ENCODE data around the gene ADCY4. TPM values are rescaled to one million over a fixed set of nuclear protein-coding genes. Genes with fewer than 3 reads are reported as not detected.

ADCY4 gene
- total and polyA plus RNA-seq, 3 donors from 2014 or later, result 10.0 to 23.1 (median 13.9) TPM

DNA sequence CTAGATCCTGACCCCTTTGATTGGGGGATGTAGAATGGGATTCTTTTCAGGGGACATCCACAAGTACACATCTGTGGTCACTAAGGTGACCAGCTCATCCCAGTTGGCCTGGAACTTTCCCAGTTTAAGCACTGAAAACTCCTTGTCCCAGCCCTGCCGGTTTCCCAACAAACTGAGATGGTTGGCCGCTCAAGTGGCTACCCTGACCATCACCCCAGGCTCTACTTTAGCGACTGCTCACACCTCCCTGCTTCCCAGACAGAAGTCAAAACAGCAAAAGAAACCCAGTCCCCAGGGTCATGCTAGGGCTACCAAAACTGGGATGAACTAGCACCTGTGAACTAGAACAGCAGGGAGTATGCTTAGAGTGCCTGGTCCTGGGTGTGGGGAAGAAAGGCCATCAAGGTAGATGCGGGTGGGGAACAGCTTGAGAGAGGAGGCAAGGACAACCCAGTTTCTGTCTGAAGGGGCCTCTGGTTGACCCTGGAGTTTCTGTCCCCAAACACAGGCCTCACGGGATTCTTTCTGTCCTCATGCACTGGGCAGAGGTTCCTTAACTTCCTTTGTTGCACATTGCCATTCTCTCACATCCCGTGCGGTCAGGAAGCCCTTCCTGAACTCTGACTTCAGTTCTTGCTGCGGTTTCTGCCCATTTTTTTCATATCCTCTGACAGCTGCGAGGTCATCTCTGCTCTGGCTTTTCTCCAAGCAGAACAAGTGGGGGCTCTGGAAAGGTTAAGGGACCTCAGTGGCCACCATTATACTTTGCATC lies 21.9 kb downstream of the ADCY4 start:
- Histone ChIP-seq H3K27me3 (no peaks in the 10 kb centered on the region), H3K36me3 (ENCODE audit: low read depth, missing control alignments) (no peaks in the 10 kb centered on the region), H3K4me1 (peaks cover 18% of the 10 kb centered on the region), H3K4me3 (no peak overlapping the region), H3K27ac (peak overlapping the region in 1 of 2 donors; percentile 80), H3K9me3 (no peaks in the 10 kb centered on the region)
- intact Hi-C loops (cut with DNase I; ENCODE audit: low total_unique reads), result no loop called here
- TF ChIP-seq, protein P1, sequence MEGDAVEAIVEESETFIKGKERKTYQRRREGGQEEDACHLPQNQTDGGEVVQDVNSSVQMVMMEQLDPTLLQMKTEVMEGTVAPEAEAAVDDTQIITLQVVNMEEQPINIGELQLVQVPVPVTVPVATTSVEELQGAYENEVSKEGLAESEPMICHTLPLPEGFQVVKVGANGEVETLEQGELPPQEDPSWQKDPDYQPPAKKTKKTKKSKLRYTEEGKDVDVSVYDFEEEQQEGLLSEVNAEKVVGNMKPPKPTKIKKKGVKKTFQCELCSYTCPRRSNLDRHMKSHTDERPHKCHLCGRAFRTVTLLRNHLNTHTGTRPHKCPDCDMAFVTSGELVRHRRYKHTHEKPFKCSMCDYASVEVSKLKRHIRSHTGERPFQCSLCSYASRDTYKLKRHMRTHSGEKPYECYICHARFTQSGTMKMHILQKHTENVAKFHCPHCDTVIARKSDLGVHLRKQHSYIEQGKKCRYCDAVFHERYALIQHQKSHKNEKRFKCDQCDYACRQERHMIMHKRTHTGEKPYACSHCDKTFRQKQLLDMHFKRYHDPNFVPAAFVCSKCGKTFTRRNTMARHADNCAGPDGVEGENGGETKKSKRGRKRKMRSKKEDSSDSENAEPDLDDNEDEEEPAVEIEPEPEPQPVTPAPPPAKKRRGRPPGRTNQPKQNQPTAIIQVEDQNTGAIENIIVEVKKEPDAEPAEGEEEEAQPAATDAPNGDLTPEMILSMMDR (IDR thresholded peaks at IDR 0.05), result no peak
- TF ChIP-seq POLR2A (IDR thresholded peaks at IDR 0.05), result no peak
- DNase-seq, result peak; percentile 51
- 79 to 84% methylated on average over 9 of the region's 9 CpGs for WGBS, 2 donors

DNA sequence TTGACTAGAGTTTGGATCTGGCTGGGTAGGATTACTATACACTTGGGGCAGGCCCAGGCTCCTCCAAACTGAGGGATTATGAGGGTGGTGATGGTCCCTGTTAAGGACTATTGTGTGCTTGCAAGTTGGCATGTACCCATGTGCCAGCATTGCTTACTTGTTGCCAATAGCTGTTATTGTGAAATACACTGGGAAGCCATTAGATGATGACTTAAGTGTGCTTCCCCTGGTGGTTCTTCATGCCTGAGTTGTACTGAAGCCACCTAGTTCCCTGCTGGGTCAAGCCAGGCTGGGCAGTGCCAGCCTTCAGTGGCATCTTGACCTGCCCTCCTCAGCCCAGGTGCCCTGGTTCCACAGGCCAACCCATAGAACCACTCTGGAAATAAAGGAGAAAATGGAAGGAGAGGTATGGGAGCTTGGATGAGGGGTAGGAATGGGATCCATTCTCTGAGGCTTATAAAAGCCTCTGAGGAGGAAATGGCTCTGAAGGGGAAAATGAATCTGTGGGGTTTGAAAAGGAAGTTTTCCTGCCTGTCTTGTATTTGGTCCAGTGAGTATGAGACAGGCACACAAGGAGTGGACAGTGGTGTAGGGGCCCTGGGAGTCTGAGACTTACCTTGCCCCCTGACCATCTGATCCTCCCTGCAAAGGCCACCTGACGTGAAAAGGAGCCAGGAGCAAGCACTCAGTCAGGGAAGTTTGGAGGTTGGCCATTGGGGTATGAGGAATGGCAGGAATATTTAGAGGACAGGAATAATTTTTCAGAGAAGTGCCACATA lies 22.8 kb downstream of the ADCY4 start:
- intact Hi-C loops (cut with DNase I; ENCODE audit: low total_unique reads), result no loop called here
- 87 to 93% methylated on average over 1 of the region's 1 CpG for WGBS, 2 donors
- H3K9me3 ChIP-seq, result no peaks in the 10 kb centered on the region
- peak overlapping the region in 1 of 2 donors; percentile 65 for H3K4me3 ChIP-seq
- no peaks in the 10 kb centered on the region for H3K36me3 ChIP-seq (ENCODE audit: low read depth, missing control alignments)
- peak overlapping the region in 1 of 2 donors; percentile 80 for H3K27ac ChIP-seq
- H3K27me3 ChIP-seq, result no peaks in the 10 kb centered on the region
- DNase-seq, result no peak
- H3K4me1 ChIP-seq, result peaks cover 15% of the 10 kb centered on the region
- TF ChIP-seq, protein P1 (IDR thresholded peaks at IDR 0.05), result no peak
- no peak for TF ChIP-seq POLR2A (IDR thresholded peaks at IDR 0.05)

GRCh38 chr14:24310646-24311604 lies 23.9 kb downstream of the ADCY4 start, which contains the start of gene LTB4R:
Gene LTB4R (plus strand): TSS chr14:24311502. CDS start chr14:24315652, 4,150 bp downstream.
- peak within 1 kb of the TSS; percentile 55 to 65 for H3K4me3 ChIP-seq
- no peaks in the 10 kb centered on the region for H3K27me3 ChIP-seq
- H3K9me3 ChIP-seq, result no peaks in the 10 kb centered on the region
- H3K36me3 ChIP-seq (ENCODE audit: low read depth, missing control alignments), result no peaks in the 10 kb centered on the region
- peak; percentile 71 for DNase-seq
- WGBS, 2 donors, result 27% methylated on average over 70 of the region's 99 CpGs; no CpG with 5 or more reads in 1 of the 2 donors
- H3K4me1 ChIP-seq, result peaks cover 15% of the 10 kb centered on the region
- no peak for TF ChIP-seq POLR2A (IDR thresholded peaks at IDR 0.05)
- TF ChIP-seq, protein P1 (IDR thresholded peaks at IDR 0.05), result peak in 1 of 3 experiments; percentile 12
- H3K27ac ChIP-seq, result peak within 1 kb of the TSS; percentile 57 to 80
- intact Hi-C loops (cut with DNase I; ENCODE audit: low total_unique reads), result no loop called here

- H3K36me3 ChIP-seq (ENCODE audit: low read depth, missing control alignments), result no peaks in the 10 kb centered on the region
- H3K4me1 ChIP-seq, result peaks cover 15% of the 10 kb centered on the region
- intact Hi-C loops (cut with DNase I; ENCODE audit: low total_unique reads), result no loop called here
- H3K27ac ChIP-seq, result peak overlapping the region in 1 of 2 donors; percentile 80
- TF ChIP-seq, protein P1 (IDR thresholded peaks at IDR 0.05), result no peak
- no peak for TF ChIP-seq POLR2A (IDR thresholded peaks at IDR 0.05)
- no peaks in the 10 kb centered on the region for H3K27me3 ChIP-seq
- H3K9me3 ChIP-seq, result no peaks in the 10 kb centered on the region
- peak overlapping the region; percentile 55 to 65 for H3K4me3 ChIP-seq
- WGBS, 2 donors, result 50 to 53% methylated on average over 3 to 5 of the region's 5 CpGs
- DNase-seq, result no peak
Measured at GRCh38 chr14:24310265-24310645, 24.6 kb downstream of the ADCY4 start.

Data from testis (tissue), 3 donors.